Upper lobe of left lung (tissue), 6 donors: ENCODE data around the gene TBC1D1. TPM values are rescaled to one million over a fixed set of nuclear protein-coding genes. Genes with fewer than 3 reads are reported as not detected.

ENCODE experiments used
- ATAC-seq, 2 donors: fragments of 200-7000 bp; cut with Tn5 transposase; one replicate each; pipeline ENCODE4 v1.9.1; 2022; ENCODE audit warnings: mild to moderate bottlenecking in 2 of 2, moderate library complexity in 2 of 2; ENCODE audit not compliant: low FRiP score in 2 of 2
- DNase-seq, 2 donors: peaks; one replicate each; pipeline ENCODE4 v3.0.0-alpha.2; 2019 to 2020
- H3K27ac ChIP-seq, 4 donors: fragments of 200-600 bp; sonication (generic); one replicate each; pipeline ENCODE4 v1.5.1; 2016 to 2019
- H3K27me3 ChIP-seq, 4 donors: fragments of 200-600 bp; sonication (generic); one replicate each; pipeline ENCODE4 v1.5.1; 2017 to 2019
- H3K36me3 ChIP-seq, 4 donors: fragments of 200-600 bp; sonication (generic); one replicate each; pipeline ENCODE4 v1.5.1; 2016 to 2019
- H3K4me1 ChIP-seq, 4 donors: fragments of 200-600 bp; sonication (generic); one replicate each; pipeline ENCODE4 v1.5.1; 2018 to 2019
- H3K4me3 ChIP-seq, 4 donors: fragments of 200-600 bp; sonication (generic); one replicate each; pipeline ENCODE4 v1.5.1; 2017 to 2019; ENCODE audit warnings: mild to moderate bottlenecking in 2 of 4, moderate library complexity in 1 of 4
- H3K9me3 ChIP-seq, 4 donors: fragments of 200-600 bp; sonication (generic); one replicate each; pipeline ENCODE4 v1.5.1; 2018 to 2019
- EP300 ChIP-seq, 4 donors: sonication (generic); formaldehyde crosslinking; IDR thresholded peaks; one replicate each; pipeline ENCODE4 v1.5.1; 2017; ENCODE audit warnings: antibody characterized with exemption in 4 of 4, control low read depth in 2 of 4
- POLR2A ChIP-seq, 4 donors: fragments of 450-650 bp; IDR thresholded peaks; one replicate each; pipeline ENCODE4 v1.5.1; 2016 to 2017; ENCODE audit warnings: antibody characterized with exemption in 4 of 4, mild to moderate bottlenecking in 2 of 4
- POLR2AphosphoS5 ChIP-seq, 2 donors: sonication (generic); formaldehyde crosslinking; IDR thresholded peaks; one replicate each; pipeline ENCODE4 v1.5.1; 2017; ENCODE audit warnings: antibody characterized with exemption in 2 of 2
- WGBS, 2 donors: methylation state at CpG; one replicate each; pipeline ENCODE4 v1.1.5; 2017 to 2018; 5-methylcytosine and 5-hydroxymethylcytosine counted together
- total RNA-seq, 6 donors: library from RNA; depleted of rRNA in 4 of 6; stranded (reverse); fragments of >200 nt in 4 of 6; gene quantifications; one replicate each; pipeline versions ENCODE4 v1.1.0 to v1.2.1, GENCODE V29; 2016 to 2021
- TF ChIP-seq, protein P1 (sequence below), 6 experiments: fragments of 450-650 bp in 4 of 6; fragments of 200-600 bp in 2 of 6; sonication (generic) in 2 of 6; IDR thresholded peaks; one replicate each; pipeline ENCODE4 v1.5.1; 2016 to 2019; ENCODE audit warnings: antibody characterized with exemption in 6 of 6
- donor health status: DM: no; HTN: no; CAD: no; lungs with moderate emphysema.
- donor health status: DM: no; HTN: yes; CAD: no; lungs with severe emphysema.

The TBC1D1 gene
- total RNA-seq, 6 donors from 2014 or later, result 45.1 to 68.1 (median 58.0) TPM

- no peaks in the 10 kb centered on the region for H3K9me3 ChIP-seq
- no peaks in the 10 kb centered on the region for H3K27me3 ChIP-seq
- no peak overlapping the region for H3K4me3 ChIP-seq
- WGBS, 2 donors, result 40 to 54% methylated on average over 6 to 7 of the region's 7 CpGs
- H3K27ac ChIP-seq, result peak overlapping the region; percentile 16 to 76 (median 50)
- no peak for TF ChIP-seq POLR2A (IDR thresholded peaks at IDR 0.05)
- TF ChIP-seq POLR2AphosphoS5 (IDR thresholded peaks at IDR 0.05), result no peak
- no peak for TF ChIP-seq EP300 (IDR thresholded peaks at IDR 0.05)
- TF ChIP-seq, protein P1, sequence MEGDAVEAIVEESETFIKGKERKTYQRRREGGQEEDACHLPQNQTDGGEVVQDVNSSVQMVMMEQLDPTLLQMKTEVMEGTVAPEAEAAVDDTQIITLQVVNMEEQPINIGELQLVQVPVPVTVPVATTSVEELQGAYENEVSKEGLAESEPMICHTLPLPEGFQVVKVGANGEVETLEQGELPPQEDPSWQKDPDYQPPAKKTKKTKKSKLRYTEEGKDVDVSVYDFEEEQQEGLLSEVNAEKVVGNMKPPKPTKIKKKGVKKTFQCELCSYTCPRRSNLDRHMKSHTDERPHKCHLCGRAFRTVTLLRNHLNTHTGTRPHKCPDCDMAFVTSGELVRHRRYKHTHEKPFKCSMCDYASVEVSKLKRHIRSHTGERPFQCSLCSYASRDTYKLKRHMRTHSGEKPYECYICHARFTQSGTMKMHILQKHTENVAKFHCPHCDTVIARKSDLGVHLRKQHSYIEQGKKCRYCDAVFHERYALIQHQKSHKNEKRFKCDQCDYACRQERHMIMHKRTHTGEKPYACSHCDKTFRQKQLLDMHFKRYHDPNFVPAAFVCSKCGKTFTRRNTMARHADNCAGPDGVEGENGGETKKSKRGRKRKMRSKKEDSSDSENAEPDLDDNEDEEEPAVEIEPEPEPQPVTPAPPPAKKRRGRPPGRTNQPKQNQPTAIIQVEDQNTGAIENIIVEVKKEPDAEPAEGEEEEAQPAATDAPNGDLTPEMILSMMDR (IDR thresholded peaks at IDR 0.05), result no peak
- H3K4me1 ChIP-seq, result peaks cover 23 to 35% (median 34%) of the 10 kb centered on the region in 4 donors
- ATAC-seq, result peak in 1 of 2 donors; percentile 48
- peaks cover 0 to 6% (median 1%) of the 10 kb centered on the region in 4 donors for H3K36me3 ChIP-seq
- DNase-seq, result peak; percentile 34 to 48
Observed at GRCh38 chr4:38071801-38072431, 181.0 kb downstream of the TBC1D1 start.

- no peak for ATAC-seq
- Histone ChIP-seq H3K27ac (peak overlapping the region in 3 of 4 donors; percentile 16 to 76 (median 46)), H3K9me3 (no peaks in the 10 kb centered on the region), H3K4me1 (peaks cover 23 to 35% (median 34%) of the 10 kb centered on the region in 4 donors), H3K27me3 (no peaks in the 10 kb centered on the region), H3K36me3 (peaks cover 0 to 6% (median 1%) of the 10 kb centered on the region in 4 donors), H3K4me3 (no peak overlapping the region)
- DNase-seq, result no peak
- TF ChIP-seq EP300 (IDR thresholded peaks at IDR 0.05) (no peak), POLR2AphosphoS5 (IDR thresholded peaks at IDR 0.05) (no peak)
- WGBS, 2 donors, result 93 to 94% methylated on average over 3 of the region's 3 CpGs
Observed at GRCh38 chr4:38072578-38072977, 181.7 kb downstream of the TBC1D1 start.

- ATAC-seq, result no peak
- no peaks in the 10 kb centered on the region for H3K27me3 ChIP-seq
- WGBS, 2 donors, result 71 to 85% methylated on average over 4 of the region's 4 CpGs
- TF ChIP-seq, protein P1 (IDR thresholded peaks at IDR 0.05), result no peak
- no peak for TF ChIP-seq POLR2A (IDR thresholded peaks at IDR 0.05)
- TF ChIP-seq EP300 (IDR thresholded peaks at IDR 0.05), result no peak
- no peak for TF ChIP-seq POLR2AphosphoS5 (IDR thresholded peaks at IDR 0.05)
- H3K27ac ChIP-seq, result peak overlapping the region in 2 of 4 donors; percentile 74 to 76
- no peaks in the 10 kb centered on the region for H3K36me3 ChIP-seq
- no peak overlapping the region for H3K4me3 ChIP-seq
- no peaks in the 10 kb centered on the region for H3K9me3 ChIP-seq
- no peak for DNase-seq
- H3K4me1 ChIP-seq, result peaks cover 25 to 43% (median 39%) of the 10 kb centered on the region in 4 donors
Observed at GRCh38 chr4:38073596-38074234, 182.8 kb downstream of the TBC1D1 start.

GRCh38 chr4:38075370-38076152 lies 184.7 kb downstream of the TBC1D1 start:
- TF ChIP-seq, protein P1 (IDR thresholded peaks at IDR 0.05), result no peak
- peak in 1 of 4 donors; percentile 21 for TF ChIP-seq POLR2A (IDR thresholded peaks at IDR 0.05)
- TF ChIP-seq POLR2AphosphoS5 (IDR thresholded peaks at IDR 0.05), result peak in 1 of 2 donors; percentile 48
- peak in 1 of 4 donors; percentile 7 for TF ChIP-seq EP300 (IDR thresholded peaks at IDR 0.05)
- peak in 1 of 2 donors; percentile 88 for ATAC-seq
- WGBS, 2 donors, result 46 to 47% methylated on average over 6 of the region's 6 CpGs
- no peaks in the 10 kb centered on the region for H3K27me3 ChIP-seq
- H3K4me1 ChIP-seq, result peaks cover 33 to 52% (median 48%) of the 10 kb centered on the region in 4 donors
- H3K36me3 ChIP-seq, result no peaks in the 10 kb centered on the region
- peak overlapping the region; percentile 65 to 76 (median 72) for H3K27ac ChIP-seq
- no peaks in the 10 kb centered on the region for H3K9me3 ChIP-seq
- H3K4me3 ChIP-seq, result no peak overlapping the region
- peak in 1 of 2 donors; percentile 30 for DNase-seq
